SK-N-SH treated with all-trans-retinoic acid at 6 μM for 48 hours (cell line): Measurements from ENCODE around the gene HINT3.

Experiments
- ATAC-seq: fragments of 200-7000 bp; cut with Tn5 transposase; 3 replicates; pipeline ENCODE4 v1.9.1; 2020; ENCODE audit warnings: mild to moderate bottlenecking, moderate library complexity
- ARNTL ChIP-seq: fragments of 450-650 bp; formaldehyde crosslinking; IDR thresholded peaks from 2 replicates; pipeline ENCODE4 v1.5.0; 2020; ENCODE audit warnings: low read depth, mild to moderate bottlenecking, moderate library complexity, borderline replicate concordance
- BACH2 ChIP-seq: fragments of 250-450 bp; sonication (Bioruptor Pico); IDR thresholded peaks from 2 replicates; pipeline ENCODE4 v1.9.0; 2021; ENCODE audit warnings: mild to moderate bottlenecking, borderline replicate concordance
- CSDC2 ChIP-seq: fragments of 250-450 bp; sonication (Bioruptor Pico); IDR thresholded peaks from 2 replicates; pipeline ENCODE4 v1.5.0; 2020; ENCODE audit warnings: mild to moderate bottlenecking, moderate library complexity
- ESRRG ChIP-seq: fragments of 250-450 bp; sonication (Bioruptor Pico); IDR thresholded peaks from 2 replicates; pipeline ENCODE4 v1.6.1; 2021; ENCODE audit warnings: mild to moderate bottlenecking
- GLIS3 ChIP-seq: fragments of 250-450 bp; sonication (Bioruptor Pico); IDR thresholded peaks from 2 replicates; pipeline ENCODE4 v1.5.0; 2020; ENCODE audit warnings: mild to moderate bottlenecking, moderate library complexity
- ISL1 ChIP-seq: fragments of 250-450 bp; sonication (Bioruptor Pico); IDR thresholded peaks from 2 replicates; pipeline ENCODE4 v2.1.2; 2022; ENCODE audit warnings: mild to moderate bottlenecking, moderate library complexity
- OSR1 ChIP-seq: fragments of 250-450 bp; sonication (Bioruptor Pico); IDR thresholded peaks from 2 replicates; pipeline ENCODE4 v1.8.0; 2022; ENCODE audit warnings: moderate library complexity, mild to moderate bottlenecking, inconsistent platforms
- POU6F1 ChIP-seq: fragments of 250-450 bp; sonication (Bioruptor Pico); IDR thresholded peaks from 2 replicates; pipeline ENCODE4 v1.8.0; 2021; ENCODE audit warnings: low read depth, mild to moderate bottlenecking, moderate library complexity, borderline replicate concordance
- PPARA ChIP-seq: fragments of 250-450 bp; sonication (Bioruptor Pico); IDR thresholded peaks from 2 replicates; pipeline ENCODE4 v1.5.0; 2020; ENCODE audit warnings: mild to moderate bottlenecking, borderline replicate concordance
- RARB ChIP-seq: fragments of 250-450 bp; sonication (Bioruptor Pico); IDR thresholded peaks from 2 replicates; pipeline ENCODE4 v1.8.0; 2021; ENCODE audit warnings: mild to moderate bottlenecking, moderate library complexity
- TCF4 ChIP-seq: fragments of 250-450 bp; sonication (Bioruptor Pico); IDR thresholded peaks from 2 replicates; pipeline ENCODE4 v1.8.0; 2021; ENCODE audit warnings: mild to moderate bottlenecking, moderate library complexity, borderline replicate concordance
- ZC3H10 ChIP-seq: fragments of 250-450 bp; sonication (Bioruptor Pico); IDR thresholded peaks from 2 replicates; pipeline ENCODE4 v1.5.1; 2021; ENCODE audit warnings: mild to moderate bottlenecking, moderate library complexity
- ZFP3 ChIP-seq: fragments of 250-450 bp; sonication (Bioruptor Pico); IDR thresholded peaks from 2 replicates; pipeline ENCODE4 v1.5.0; 2020; ENCODE audit warnings: mild to moderate bottlenecking, moderate library complexity
- ZFP30 ChIP-seq: fragments of 450-650 bp; formaldehyde crosslinking; IDR thresholded peaks from 2 replicates; pipeline ENCODE4 v1.5.0; 2022; ENCODE audit warnings: mild to moderate bottlenecking, moderate library complexity
- ZNF565 ChIP-seq: fragments of 450-650 bp; formaldehyde crosslinking; conservative IDR thresholded peaks from 2 replicates; pipeline ENCODE4 v1.5.0; 2020; ENCODE audit warnings: low read depth, mild to moderate bottlenecking, moderate library complexity
- ZNF70 ChIP-seq: fragments of 450-650 bp; formaldehyde crosslinking; IDR thresholded peaks from 2 replicates; pipeline ENCODE4 v1.5.0; 2020; ENCODE audit warnings: mild to moderate bottlenecking, moderate library complexity
- ZNF8 ChIP-seq: fragments of 450-650 bp; formaldehyde crosslinking; IDR thresholded peaks from 2 replicates; pipeline ENCODE4 v1.5.0; 2020; ENCODE audit warnings: mild to moderate bottlenecking, moderate library complexity
- TF ChIP-seq, protein P1 (sequence below): fragments of 250-450 bp; sonication (Bioruptor Pico); IDR thresholded peaks from 2 replicates; pipeline ENCODE4 v1.5.1; 2021; ENCODE audit warnings: mild to moderate bottlenecking, moderate library complexity
- TF ChIP-seq, protein P2 (sequence below): fragments of 250-450 bp; sonication (Bioruptor Pico); IDR thresholded peaks from 2 replicates; pipeline ENCODE4 v1.8.0; 2020; ENCODE audit warnings: mild to moderate bottlenecking, moderate library complexity, borderline replicate concordance

HINT3 gene

GRCh38 chr6:125942672-125943527 lies 13.7 kb upstream of the HINT3 start:
- no peak for TF ChIP-seq POU6F1 (CRISPR knock-in tag)
- no peak for TF ChIP-seq PPARA (CRISPR knock-in tag)
- TF ChIP-seq OSR1 (CRISPR knock-in tag): no peak
- no peak for TF ChIP-seq ISL1 (CRISPR knock-in tag)
- TF ChIP-seq ARNTL (CRISPR knock-in tag): no peak
- TF ChIP-seq BACH2 (CRISPR knock-in tag): no peak
- TF ChIP-seq ZNF8 (CRISPR knock-in tag): no peak
- no peak for TF ChIP-seq ZFP3 (CRISPR knock-in tag)
- TF ChIP-seq ZNF70: no peak
- no peak for TF ChIP-seq ZNF565 (CRISPR knock-in tag)
- TF ChIP-seq ZFP30 (CRISPR knock-in tag): no peak
- TF ChIP-seq, protein P1, sequence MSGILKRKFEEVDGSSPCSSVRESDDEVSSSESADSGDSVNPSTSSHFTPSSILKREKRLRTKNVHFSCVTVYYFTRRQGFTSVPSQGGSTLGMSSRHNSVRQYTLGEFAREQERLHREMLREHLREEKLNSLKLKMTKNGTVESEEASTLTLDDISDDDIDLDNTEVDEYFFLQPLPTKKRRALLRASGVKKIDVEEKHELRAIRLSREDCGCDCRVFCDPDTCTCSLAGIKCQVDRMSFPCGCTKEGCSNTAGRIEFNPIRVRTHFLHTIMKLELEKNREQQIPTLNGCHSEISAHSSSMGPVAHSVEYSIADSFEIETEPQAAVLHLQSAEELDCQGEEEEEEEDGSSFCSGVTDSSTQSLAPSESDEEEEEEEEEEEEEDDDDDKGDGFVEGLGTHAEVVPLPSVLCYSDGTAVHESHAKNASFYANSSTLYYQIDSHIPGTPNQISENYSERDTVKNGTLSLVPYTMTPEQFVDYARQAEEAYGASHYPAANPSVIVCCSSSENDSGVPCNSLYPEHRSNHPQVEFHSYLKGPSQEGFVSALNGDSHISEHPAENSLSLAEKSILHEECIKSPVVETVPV: no peak
- TF ChIP-seq RARB (CRISPR knock-in tag): no peak
- no peak for TF ChIP-seq TCF4 (CRISPR knock-in tag)
- no peak for TF ChIP-seq ESRRG
- no peak for TF ChIP-seq ZC3H10 (CRISPR knock-in tag)
- no peak for TF ChIP-seq CSDC2 (CRISPR knock-in tag)
- no peak for ATAC-seq

DNA sequence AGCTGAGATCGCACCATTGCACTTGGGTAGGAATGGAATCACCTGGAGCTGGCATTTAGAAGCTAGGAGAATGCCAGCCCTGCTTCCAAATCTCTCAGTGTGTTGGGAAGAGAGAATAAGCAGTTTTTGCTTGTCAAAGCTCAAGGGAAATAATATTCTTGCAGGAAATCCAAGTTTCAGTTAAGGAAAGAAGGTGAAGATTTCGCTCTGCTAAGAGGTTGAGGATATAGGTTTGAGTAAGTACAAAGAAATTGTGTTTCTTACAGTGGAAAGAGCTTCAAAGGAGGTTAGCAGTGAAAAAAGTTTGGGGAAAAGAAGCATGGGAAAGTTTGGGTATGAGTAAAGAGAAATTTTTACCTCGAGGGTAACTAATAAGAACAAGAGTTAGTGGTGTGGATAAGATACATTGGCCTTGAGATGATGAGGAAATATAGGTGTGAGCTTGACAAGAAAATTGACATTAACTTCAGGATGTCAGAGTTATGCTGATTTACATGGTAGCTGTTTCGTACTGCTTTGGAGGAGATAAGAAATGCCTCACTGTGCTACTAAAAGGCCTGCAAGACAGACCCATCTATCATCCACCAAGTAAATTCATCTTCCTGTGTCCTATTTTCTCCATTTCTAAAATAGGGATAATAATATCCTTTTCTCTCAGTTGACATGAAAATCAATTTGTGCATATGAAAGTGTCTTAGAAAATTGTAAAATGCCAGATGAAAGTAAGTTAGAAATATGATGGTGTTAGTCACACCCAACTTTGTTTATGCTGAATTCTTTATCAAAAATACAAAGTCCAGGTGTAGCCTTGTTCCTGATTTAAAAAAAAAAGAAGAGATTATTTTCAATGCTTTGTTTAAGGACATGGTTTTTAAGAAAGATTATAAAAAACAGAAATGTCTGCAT lies 12.8 kb upstream of the HINT3 start:
- TF ChIP-seq ESRRG (no peak), ISL1 (CRISPR knock-in tag) (peak; percentile 73), RARB (CRISPR knock-in tag) (no peak), ZNF565 (CRISPR knock-in tag) (no peak)
- TF ChIP-seq, protein P1: no peak

GRCh38 chr6:125944434-125944816 lies 12.1 kb upstream of the HINT3 start:
- ATAC-seq: no peak
- no peak for TF ChIP-seq RARB (CRISPR knock-in tag)
- no peak for TF ChIP-seq OSR1 (CRISPR knock-in tag)
- TF ChIP-seq, protein P2, sequence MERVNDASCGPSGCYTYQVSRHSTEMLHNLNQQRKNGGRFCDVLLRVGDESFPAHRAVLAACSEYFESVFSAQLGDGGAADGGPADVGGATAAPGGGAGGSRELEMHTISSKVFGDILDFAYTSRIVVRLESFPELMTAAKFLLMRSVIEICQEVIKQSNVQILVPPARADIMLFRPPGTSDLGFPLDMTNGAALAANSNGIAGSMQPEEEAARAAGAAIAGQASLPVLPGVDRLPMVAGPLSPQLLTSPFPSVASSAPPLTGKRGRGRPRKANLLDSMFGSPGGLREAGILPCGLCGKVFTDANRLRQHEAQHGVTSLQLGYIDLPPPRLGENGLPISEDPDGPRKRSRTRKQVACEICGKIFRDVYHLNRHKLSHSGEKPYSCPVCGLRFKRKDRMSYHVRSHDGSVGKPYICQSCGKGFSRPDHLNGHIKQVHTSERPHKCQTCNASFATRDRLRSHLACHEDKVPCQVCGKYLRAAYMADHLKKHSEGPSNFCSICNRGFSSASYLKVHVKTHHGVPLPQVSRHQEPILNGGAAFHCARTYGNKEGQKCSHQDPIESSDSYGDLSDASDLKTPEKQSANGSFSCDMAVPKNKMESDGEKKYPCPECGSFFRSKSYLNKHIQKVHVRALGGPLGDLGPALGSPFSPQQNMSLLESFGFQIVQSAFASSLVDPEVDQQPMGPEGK (CRISPR knock-in tag): no peak
- TF ChIP-seq POU6F1 (CRISPR knock-in tag): no peak
- TF ChIP-seq ZC3H10 (CRISPR knock-in tag): no peak
- no peak for TF ChIP-seq ZNF70
- TF ChIP-seq GLIS3 (CRISPR knock-in tag): no peak
- no peak for TF ChIP-seq ZNF565 (CRISPR knock-in tag)
- TF ChIP-seq BACH2 (CRISPR knock-in tag): no peak
- TF ChIP-seq, protein P1: no peak

More for the DNA sequence above, 12.8 kb upstream of the HINT3 start:
- no peak for ATAC-seq
